Gastrocnemius medialis (tissue), 4 donors: ENCODE results near the gene C17orf67.

Experiments
- CTCF ChIP-seq, 5 experiments: fragments of 450-650 bp in 3 of 5; fragments of 200-600 bp in 2 of 5; sonication (generic) in 2 of 5; IDR thresholded peaks in 4 of 5; conservative IDR thresholded peaks in 1 of 5; 1 replicate in 4 of 5; 2 replicates in 1 of 5; pipeline ENCODE4 v1.5.1; 2016 to 2019; ENCODE audit warnings: antibody characterized with exemption in 5 of 5, mild to moderate bottlenecking in 3 of 5, moderate library complexity in 3 of 5
- POLR2A ChIP-seq, 2 donors: fragments of 450-650 bp; IDR thresholded peaks; one replicate each; pipeline ENCODE4 v1.6.1; 2017; ENCODE audit warnings: antibody characterized with exemption in 2 of 2, mild to moderate bottlenecking in 2 of 2, moderate library complexity in 2 of 2

- no peak for TF ChIP-seq CTCF (IDR thresholded peaks at IDR 0.05 in 4 of 5, conservative IDR thresholded peaks at IDR 0.05 in 1 of 5)
- no peak for TF ChIP-seq POLR2A (IDR thresholded peaks at IDR 0.05)
Measured at GRCh38 chr17:56798916-56799315, 34.8 kb downstream of the C17orf67 start.
